Kidney tubule cell (primary cell): ENCODE results near the gene REC8.

Experiments used
- DNase-seq: peaks from one replicate; pipeline ENCODE4 v3.0.0-alpha.2; 2018; ENCODE audit warnings: low spot score

REC8 gene

GRCh38 chr14:24171422-24172260 lies at the start of gene REC8:
REC8 (plus strand) TSS chr14:24172080; CDS start chr14:24172553, 473 bp downstream.
- DNase-seq, result peak; percentile 73

GRCh38 chr14:24122416-24122815 lies 49.5 kb upstream of the REC8 start:
- no peak for DNase-seq

GRCh38 chr14:24122898-24123297 lies 49.0 kb upstream of the REC8 start:
- no peak for DNase-seq

GRCh38 chr14:24123424-24124417 lies 48.2 kb upstream of the REC8 start:
- DNase-seq, result no peak

GRCh38 chr14:24126939-24127338 lies 44.9 kb upstream of the REC8 start:
- DNase-seq, result no peak

- no peak for DNase-seq
Observed at GRCh38 chr14:24127673-24128072, 44.2 kb upstream of the REC8 start.

- no peak for DNase-seq
Observed at GRCh38 chr14:24129410-24129998, 42.4 kb upstream of the REC8 start.

GRCh38 chr14:24130380-24130716 lies 41.5 kb upstream of the REC8 start, which contains the start of gene FITM1:
FITM1 (plus strand) TSS chr14:24130659; CDS start chr14:24131564, 905 bp downstream.
- DNase-seq, result peak; percentile 84

- DNase-seq, result no peak
Observed at GRCh38 chr14:24130717-24131548, 40.9 kb upstream of the REC8 start.

GRCh38 chr14:24131549-24131966 lies 40.3 kb upstream of the REC8 start:
- no peak for DNase-seq

- DNase-seq, result peak; percentile 66
Observed at GRCh38 chr14:24132061-24132685, 39.7 kb upstream of the REC8 start.

GRCh38 chr14:24132976-24133375 lies 38.9 kb upstream of the REC8 start:
- no peak for DNase-seq

GRCh38 chr14:24133735-24134134 lies 38.1 kb upstream of the REC8 start:
- no peak for DNase-seq

- DNase-seq, result no peak
Observed at GRCh38 chr14:24135584-24135833, 36.4 kb upstream of the REC8 start.

- peak; percentile 93 for DNase-seq
Observed at GRCh38 chr14:24135834-24136683, 35.8 kb upstream of the REC8 start, which contains the start of gene PSME1. PSME1 (plus strand) TSS chr14:24136194; CDS start chr14:24136263, 69 bp downstream.

- no peak for DNase-seq
Observed at GRCh38 chr14:24136684-24137528, 35.0 kb upstream of the REC8 start.

- DNase-seq, result no peak
Observed at GRCh38 chr14:24137529-24138395, 34.1 kb upstream of the REC8 start.
